Aorta (tissue), 5 donors: ENCODE measurements around the gene TBC1D1. TPM values are rescaled to one million over a fixed set of nuclear protein-coding genes. Genes with fewer than 3 reads are reported as not detected.

Experiments used
- ATAC-seq: fragments of 200-7000 bp; cut with Tn5 transposase; one replicate; pipeline ENCODE4 v1.9.1; 2022; ENCODE audit warnings: moderate library complexity; ENCODE audit not compliant: low FRiP score
- DNase-seq, 2 donors: peaks; one replicate each; pipeline ENCODE4 v3.0.0-alpha.2; 2020
- H3K27ac ChIP-seq, 2 donors: one replicate each; pipeline ENCODE4 v1.5.1; 2013; ENCODE audit warnings: low read length in 2 of 2, mild to moderate bottlenecking in 2 of 2, moderate library complexity in 2 of 2, control low read depth in 1 of 2, inconsistent platforms in 1 of 2, low read depth in 1 of 2
- H3K27me3 ChIP-seq, 2 donors: one replicate each; pipeline ENCODE4 v1.6.1; 2013; ENCODE audit warnings: control low read depth in 1 of 2, low read length in 1 of 2, mild to moderate bottlenecking in 1 of 2, moderate library complexity in 1 of 2; ENCODE audit not compliant: insufficient read depth in 2 of 2, control insufficient read depth in 1 of 2
- H3K36me3 ChIP-seq, 2 donors: one replicate each; pipeline ENCODE4 v1.6.1; 2013; ENCODE audit warnings: control low read depth in 1 of 2, low read length in 1 of 2, mild to moderate bottlenecking in 1 of 2; ENCODE audit not compliant: insufficient read depth in 2 of 2, control insufficient read depth in 1 of 2
- H3K4me1 ChIP-seq, 2 donors: one replicate each; pipeline ENCODE4 v1.6.1; 2013; ENCODE audit warnings: low read length in 2 of 2, control low read depth in 1 of 2, mild to moderate bottlenecking in 1 of 2, moderate library complexity in 1 of 2; ENCODE audit not compliant: insufficient read depth in 2 of 2, control insufficient read depth in 1 of 2
- H3K4me3 ChIP-seq, 2 donors: one replicate each; pipeline ENCODE4 v1.5.1; 2013; ENCODE audit warnings: low read length in 2 of 2, control low read depth in 1 of 2, mild to moderate bottlenecking in 1 of 2
- H3K9me3 ChIP-seq: one replicate; pipeline ENCODE4 v1.6.1; 2013; ENCODE audit warnings: mild to moderate bottlenecking, low read length; ENCODE audit not compliant: control insufficient read depth
- WGBS, 2 donors: extraction: QIAGEN DNeasy Blood & Tissue Kit; methylation state at CpG; one replicate each; pipeline ENCODE4 v1.1.7; 2013; 5-methylcytosine and 5-hydroxymethylcytosine counted together
- intact Hi-C, 2 donors: fragments of 100-400 bp; cut with DNase I; formaldehyde crosslinking; loops; one replicate each; pipeline versions ENCODE4 v1.14.2 to v1.15.0; 2022
- polyA plus RNA-seq, 2 donors: library from polyadenylated mRNA; stranded (reverse); fragments of 200-250 nt; gene quantifications; one replicate each; pipeline ENCODE4 v1.2.3, GENCODE V29; 2013
- total RNA-seq, 2 donors: library from RNA; stranded (reverse); fragmentation: NEBNext Ultra II Directional; extraction: Animal tissue kit (Norgen Biotek cat#: 25700); gene quantifications; one replicate each; pipeline ENCODE4 v1.2.1, GENCODE V29; 2021
- donor health status: healthy with polysubstance abuse.
- donor health status: Bipolar disorder and iron deficiency.
- donor health status: DM: no; HTN: no; CAD: no.
- donor health status: DM: no; HTN: no; CAD: no.
- donor health status: DM: yes; HTN: yes; CAD: no.

Gene TBC1D1
- total and polyA plus RNA-seq, 4 donors = 66.4 to 219 (median 115) TPM

DNA sequence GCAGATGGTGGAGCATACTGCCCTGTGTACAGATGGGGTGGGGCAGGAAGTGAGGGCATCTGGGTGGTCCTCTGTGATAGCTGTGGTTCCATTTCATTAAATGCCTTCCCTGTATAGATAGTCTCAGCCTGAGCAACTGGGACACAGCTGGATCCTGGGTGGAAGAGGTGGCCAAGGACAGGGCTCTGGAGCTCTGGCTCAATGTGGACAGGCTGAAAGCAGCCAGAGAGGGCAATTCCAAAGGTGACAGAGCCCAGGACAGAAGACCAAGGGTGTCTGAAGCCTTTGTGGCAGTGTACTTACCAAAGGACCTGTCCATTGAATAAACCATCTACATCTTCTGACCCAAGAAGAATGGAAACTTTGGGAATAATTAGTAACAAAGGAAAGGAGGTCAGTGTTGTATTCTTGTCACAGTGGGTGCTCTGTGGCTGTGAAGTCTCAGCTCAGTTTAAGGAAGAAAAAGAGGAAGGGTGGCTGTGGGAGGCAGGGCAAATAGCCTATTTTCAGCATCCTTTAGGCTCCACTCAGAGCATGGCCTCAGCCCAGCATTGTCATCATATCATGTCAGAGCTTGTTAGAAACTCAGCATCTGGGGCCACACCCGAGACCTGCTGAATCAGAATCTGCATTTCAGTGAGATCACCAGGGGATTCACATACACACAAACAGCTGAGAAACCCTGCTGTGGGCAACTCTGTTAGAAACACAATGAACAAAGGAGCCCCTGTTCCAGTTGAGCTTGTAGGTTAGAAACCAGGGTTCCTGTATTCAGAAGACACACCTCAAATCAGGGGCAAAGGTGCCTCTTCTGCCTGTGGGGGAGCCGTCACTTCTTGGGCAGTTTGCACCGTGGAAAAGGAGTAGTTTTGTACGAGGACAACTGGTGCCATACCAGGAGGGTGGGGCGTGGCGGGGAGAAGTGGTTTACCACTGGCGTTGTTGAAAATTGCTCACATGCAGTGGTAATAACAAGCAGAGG is 237.9 kb downstream of the TBC1D1 start:
- intact Hi-C loops = no loop called here
- H3K4me3 ChIP-seq = no peak overlapping the region
- H3K4me1 ChIP-seq = no peaks in the 10 kb centered on the region
- H3K36me3 ChIP-seq = peaks cover 4 to 7% of the 10 kb centered on the region in 2 donors
- DNase-seq = no peak
- 78% methylated on average over 7 of the region's 7 CpGs for WGBS, 2 donors
- H3K27ac ChIP-seq = no peak overlapping the region
- ATAC-seq = no peak
- H3K27me3 ChIP-seq = no peaks in the 10 kb centered on the region
- no peaks in the 10 kb centered on the region for H3K9me3 ChIP-seq

DNA sequence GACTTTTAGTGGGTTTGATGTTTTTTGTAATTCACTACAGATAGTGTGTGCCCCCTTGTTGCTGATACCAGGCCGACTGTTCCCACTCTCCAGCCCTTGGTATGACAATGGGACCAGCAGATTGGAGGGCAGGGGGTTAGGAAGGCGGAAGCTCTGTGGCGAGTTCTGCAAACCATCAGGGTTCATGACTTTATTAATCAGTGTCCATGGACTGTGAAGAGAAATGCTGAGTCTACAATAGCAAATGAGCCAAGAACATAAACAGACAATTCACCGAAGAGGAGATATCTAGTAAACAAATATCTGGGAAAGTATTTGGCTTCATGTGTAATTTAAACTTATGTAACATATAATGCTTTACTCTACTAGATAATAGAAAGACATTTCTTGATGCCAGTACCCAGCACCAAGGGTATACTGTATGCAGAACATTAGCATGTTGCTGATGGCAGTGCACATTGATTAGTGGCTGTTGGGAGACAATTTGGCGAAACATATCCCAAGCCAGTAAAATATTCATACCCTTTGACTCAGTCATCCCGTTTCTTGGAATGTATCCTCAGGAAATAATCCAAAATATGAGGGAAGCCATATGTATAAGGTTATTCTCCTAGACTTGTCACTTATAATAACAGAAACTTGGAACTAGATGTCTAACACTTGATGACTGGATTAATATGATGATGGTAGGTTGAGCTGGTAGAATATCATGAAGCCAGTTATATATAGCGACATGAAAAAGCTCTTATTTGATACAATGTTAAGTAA is 238.8 kb downstream of the TBC1D1 start:
- H3K36me3 ChIP-seq = peaks cover 4 to 8% of the 10 kb centered on the region in 2 donors
- no peaks in the 10 kb centered on the region for H3K4me1 ChIP-seq
- intact Hi-C loops = no loop called here

DNA sequence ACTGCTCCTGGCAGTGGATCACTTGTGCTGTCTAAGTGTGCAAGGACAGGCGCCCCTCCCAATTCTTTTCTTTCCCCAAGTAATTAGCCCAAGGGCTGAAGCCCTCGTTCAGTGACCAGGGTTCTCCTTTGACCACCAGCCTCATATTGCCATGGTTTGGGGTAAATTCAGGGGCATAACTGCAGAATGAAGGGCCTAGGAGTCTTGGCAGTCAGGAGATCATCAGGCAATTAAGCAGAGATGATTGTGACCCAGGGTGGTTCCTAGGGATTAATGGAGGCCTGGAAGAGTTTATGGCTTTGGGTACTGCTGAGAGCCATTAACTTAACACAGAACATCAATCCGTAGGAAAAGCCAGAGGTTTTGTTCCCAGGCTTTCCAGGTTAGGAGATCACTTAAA is 240.0 kb downstream of the TBC1D1 start:
- Histone ChIP-seq H3K27ac (peak overlapping the region in 1 of 2 donors; percentile 32), H3K4me1 (no peaks in the 10 kb centered on the region), H3K36me3 (peaks cover 0 to 8% of the 10 kb centered on the region in 2 donors), H3K9me3 (no peaks in the 10 kb centered on the region), H3K4me3 (no peak overlapping the region), H3K27me3 (no peaks in the 10 kb centered on the region)
- DNase-seq (no peak), ATAC-seq (no peak)
- intact Hi-C loops = no loop called here
- WGBS, 2 donors = 78 to 83% methylated on average over 3 of the region's 3 CpGs

More for the DNA sequence above, 238.8 kb downstream of the TBC1D1 start:
- ATAC-seq = no peak
- H3K27ac ChIP-seq = peak overlapping the region in 1 of 2 donors; percentile 32
- DNase-seq = no peak
- WGBS, 2 donors = 66 to 69% methylated on average over 7 of the region's 7 CpGs
- no peak overlapping the region for H3K4me3 ChIP-seq
- H3K9me3 ChIP-seq = no peaks in the 10 kb centered on the region
- H3K27me3 ChIP-seq = no peaks in the 10 kb centered on the region

DNA sequence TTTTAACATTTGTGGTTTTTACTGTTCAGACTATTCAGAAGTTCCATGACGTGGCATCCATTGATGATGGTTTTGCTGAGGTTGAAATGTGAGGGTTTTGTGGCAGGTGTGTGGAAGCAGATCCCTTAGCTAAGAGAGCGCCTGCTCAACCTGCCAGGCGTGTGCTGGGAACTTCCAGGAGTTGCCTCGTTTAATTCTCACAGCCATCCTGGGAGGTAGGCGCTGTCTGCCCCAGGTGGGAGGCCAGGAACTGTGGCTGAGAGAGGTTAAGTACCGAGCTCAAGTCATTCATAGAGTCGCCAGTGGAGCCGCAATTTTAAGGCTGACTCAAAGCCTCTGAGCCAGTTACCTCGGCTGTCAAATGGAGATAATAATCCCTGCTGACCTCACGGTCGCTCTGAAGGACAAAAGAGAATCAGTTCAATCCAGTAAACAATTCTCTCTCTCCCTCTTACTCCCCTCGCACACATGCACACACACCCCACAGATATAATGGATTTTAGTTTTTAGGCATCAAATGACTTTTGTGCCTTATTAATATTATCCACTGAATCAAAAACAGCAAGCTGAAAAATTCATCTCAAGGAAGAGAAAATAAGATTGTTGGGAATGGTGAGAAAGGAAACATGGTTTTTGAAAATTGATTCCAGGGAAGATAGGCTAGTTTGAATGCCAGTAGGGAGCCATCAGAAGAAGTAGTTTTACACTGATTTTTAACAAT is 240.6 kb downstream of the TBC1D1 start:
- DNase-seq = no peak
- no peaks in the 10 kb centered on the region for H3K27me3 ChIP-seq

DNA sequence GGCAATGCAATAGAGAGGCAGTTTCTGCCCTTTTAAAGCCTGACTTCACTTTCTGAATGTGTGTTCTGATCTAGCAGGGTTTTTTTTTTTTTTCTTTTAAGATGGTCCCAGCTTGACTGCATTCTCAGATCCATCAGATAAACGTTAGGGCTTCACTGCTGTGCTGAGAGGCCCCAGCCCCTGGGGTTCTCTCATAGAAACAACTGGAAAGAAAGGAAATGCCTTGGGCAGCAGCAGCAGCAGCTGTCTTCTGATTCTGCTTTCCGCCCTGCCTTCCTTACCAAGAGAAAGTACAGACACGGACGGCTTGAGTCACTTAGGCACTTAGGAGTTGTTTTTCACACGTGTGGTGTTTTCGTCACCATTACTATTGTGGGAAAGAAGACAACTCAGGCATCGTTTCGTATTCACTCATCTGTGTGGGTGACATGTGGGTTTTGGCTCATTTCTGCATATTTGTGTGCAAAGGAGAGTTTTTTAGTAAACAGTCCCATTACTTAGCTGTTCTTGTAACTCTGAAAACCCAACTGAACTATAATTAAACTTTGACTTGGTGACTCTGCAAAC is 241.3 kb downstream of the TBC1D1 start:
- peaks cover 0 to 13% of the 10 kb centered on the region in 2 donors for H3K36me3 ChIP-seq
- DNase-seq = no peak
- peak; percentile 78 for ATAC-seq
- H3K4me3 ChIP-seq = no peak overlapping the region
- 0 to 1% methylated on average over 8 of the region's 8 CpGs for WGBS, 2 donors
- no peaks in the 10 kb centered on the region for H3K27me3 ChIP-seq
- H3K4me1 ChIP-seq = no peaks in the 10 kb centered on the region
- intact Hi-C loops = no loop called here
- H3K27ac ChIP-seq = peak overlapping the region in 1 of 2 donors; percentile 77
- no peaks in the 10 kb centered on the region for H3K9me3 ChIP-seq

More for the DNA sequence above, 240.6 kb downstream of the TBC1D1 start:
- WGBS, 2 donors = 75 to 76% methylated on average over 12 of the region's 12 CpGs
- Histone ChIP-seq H3K9me3 (no peaks in the 10 kb centered on the region), H3K27ac (peak overlapping the region in 1 of 2 donors; percentile 73), H3K4me3 (no peak overlapping the region), H3K36me3 (peaks cover 0 to 10% of the 10 kb centered on the region in 2 donors), H3K4me1 (no peaks in the 10 kb centered on the region)
- intact Hi-C loops = no loop called here
- ATAC-seq = no peak

DNA sequence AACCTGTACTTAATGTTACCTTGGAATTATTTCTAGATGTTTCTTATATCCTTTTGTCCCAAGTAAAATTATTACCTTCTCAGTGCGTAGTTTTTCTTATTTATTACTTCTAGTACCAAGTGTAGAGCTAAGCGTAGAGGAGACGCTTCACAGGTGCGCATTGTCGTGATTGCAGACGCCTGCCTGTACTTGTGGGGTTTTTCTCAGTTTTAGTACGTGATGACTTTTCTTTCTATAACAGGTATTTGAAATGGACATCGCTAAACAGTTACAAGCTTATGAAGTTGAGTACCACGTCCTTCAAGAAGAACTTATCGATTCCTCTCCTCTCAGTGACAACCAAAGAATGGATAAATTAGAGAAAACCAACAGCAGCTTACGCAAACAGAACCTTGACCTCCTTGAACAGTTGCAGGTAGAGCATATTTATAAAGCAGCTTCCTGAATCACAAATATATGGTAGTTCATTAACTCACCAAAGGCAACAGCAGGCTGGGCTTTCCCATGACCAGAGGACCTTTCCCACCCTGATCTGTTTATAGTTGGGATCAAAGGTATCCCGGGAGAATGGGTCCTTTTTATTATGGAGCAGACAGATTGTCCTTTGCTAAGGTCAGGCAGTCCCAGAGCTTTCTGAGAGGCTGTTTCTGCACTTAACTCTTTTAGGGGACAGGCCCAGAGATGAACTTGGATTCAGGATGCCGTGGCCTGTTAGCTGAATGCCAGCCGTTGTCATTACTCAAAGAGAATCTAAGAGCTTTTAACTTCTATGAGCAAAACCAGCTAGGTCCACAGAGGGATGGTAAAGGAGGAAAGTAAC is 242.2 kb downstream of the TBC1D1 start:
- 87 to 89% methylated on average over 14 of the region's 14 CpGs for WGBS, 2 donors

DNA sequence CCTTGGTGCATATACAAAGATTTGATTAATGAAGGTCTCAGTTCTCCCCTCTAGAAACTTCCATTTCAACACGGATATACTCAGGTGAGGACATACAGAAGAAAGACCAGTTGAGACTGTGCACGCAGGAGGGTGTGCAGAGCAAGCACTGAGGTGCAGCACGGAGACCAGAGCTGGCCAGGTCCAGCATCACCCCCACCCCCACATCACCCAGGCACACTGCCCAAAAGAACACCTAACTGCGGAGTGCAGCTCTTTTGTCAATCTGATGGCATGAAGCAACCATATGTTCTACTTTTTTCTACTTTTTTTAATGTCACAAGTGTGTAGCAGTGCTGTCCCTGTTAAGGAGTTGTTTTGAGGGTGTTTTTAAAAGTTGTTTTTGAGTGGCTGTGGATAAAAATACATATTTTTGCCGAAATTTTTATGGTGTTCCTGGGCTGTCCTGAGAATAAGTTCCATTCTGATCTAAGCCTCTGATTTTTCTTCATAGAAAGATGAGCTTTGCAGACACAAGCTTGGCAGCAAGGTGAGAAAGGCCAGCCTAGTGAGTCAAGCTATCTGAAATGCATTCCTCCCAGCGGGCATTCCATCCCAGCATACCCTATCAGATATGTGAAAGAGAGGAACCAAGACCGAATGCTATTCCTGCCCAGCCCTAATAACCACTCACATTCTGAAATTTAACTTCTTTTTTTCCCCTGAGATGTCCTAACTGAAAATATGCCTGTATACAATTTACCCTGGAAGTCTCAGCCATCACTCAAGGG is 243.0 kb downstream of the TBC1D1 start:
- Histone ChIP-seq H3K4me1 (no peaks in the 10 kb centered on the region), H3K27me3 (no peaks in the 10 kb centered on the region), H3K4me3 (no peak overlapping the region), H3K36me3 (peaks cover 0 to 16% of the 10 kb centered on the region in 2 donors), H3K27ac (no peak overlapping the region), H3K9me3 (no peaks in the 10 kb centered on the region)
- ATAC-seq = no peak
- no peak for DNase-seq
- intact Hi-C loops = no loop called here
- WGBS, 2 donors = 82 to 91% methylated on average over 7 of the region's 7 CpGs

More for the DNA sequence above, 242.2 kb downstream of the TBC1D1 start:
- intact Hi-C loops = no loop called here
- Histone ChIP-seq H3K9me3 (no peaks in the 10 kb centered on the region), H3K27ac (no peak overlapping the region), H3K27me3 (no peaks in the 10 kb centered on the region), H3K4me1 (no peaks in the 10 kb centered on the region), H3K36me3 (peaks cover 0 to 13% of the 10 kb centered on the region in 2 donors), H3K4me3 (no peak overlapping the region)
- ATAC-seq (no peak), DNase-seq (no peak)
